ENCODE measurements around the gene UBAP2. TPM values are rescaled to one million over a fixed set of nuclear protein-coding genes. Genes with fewer than 3 reads are reported as not detected.
"Not testable (repeated sequence)": the region's sequence is repeated elsewhere in the genome, so short reads cannot be mapped to it uniquely, and the experiment has no call there.

Gene UBAP2
- total RNA-seq, 5 donors from 2014 or later (not counting 1 experiment from before 2014, with no cell fraction given): 32.9 to 38.1 (median 36.7) TPM

DNA sequence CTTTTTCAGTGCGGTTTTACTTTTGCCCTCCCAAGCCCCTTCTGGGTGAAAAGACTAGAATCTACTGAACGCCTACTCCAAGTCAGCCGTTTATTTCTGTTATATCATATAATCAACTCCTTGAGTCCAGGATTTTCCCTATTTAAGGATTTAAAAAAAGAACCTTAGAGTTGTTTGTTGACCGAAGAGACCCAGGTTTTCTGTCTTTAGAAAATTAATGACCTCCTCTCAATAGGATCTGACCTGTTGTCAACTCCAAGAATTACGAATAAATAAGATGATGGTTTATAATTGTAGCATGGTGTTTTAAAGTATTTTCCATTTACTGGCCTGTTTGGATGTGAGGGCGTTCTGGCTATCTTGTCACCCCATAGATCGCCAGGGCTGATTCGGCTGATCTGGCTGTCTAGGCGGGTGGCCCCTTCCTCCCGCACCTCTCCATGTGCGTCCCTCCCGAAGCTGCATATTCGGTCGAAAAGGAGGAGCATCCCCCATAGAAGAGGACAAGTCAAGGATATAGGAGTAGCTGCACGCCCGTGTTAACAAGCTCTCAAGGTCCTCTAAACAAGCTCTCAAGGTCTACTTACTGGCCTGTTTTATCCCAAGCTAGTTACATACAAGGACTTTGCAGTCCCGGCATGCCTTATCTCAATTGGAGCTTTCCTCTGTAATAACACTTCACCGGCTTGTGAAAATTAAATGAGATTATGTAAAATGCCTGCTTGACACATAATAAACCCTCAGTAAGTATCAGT, 1.1 kb upstream of the UBAP2 start:
- Mint-ChIP-seq H3K9me3 (no peaks in the 10 kb centered on the region), H3K4me1 (peaks cover 25 to 36% (median 34%) of the 10 kb centered on the region in 3 donors), H3K27me3 (peaks cover 0 to 2% of the 10 kb centered on the region in 2 donors), H3K4me3 (peak overlapping the region; percentile 97 to 99 (median 97)), H3K27ac (peak overlapping the region; percentile 99 to 100), H3K36me3 (peaks cover 3% of the 10 kb centered on the region)
- no peaks in the 10 kb centered on the region for H3K27me3 ChIP-seq (replicated peaks in 1 of 2; ENCODE audit: control insufficient read depth in 2 of 2, extremely low read depth in 1 of 2, insufficient read depth in 2 of 2, low read length in 1 of 2)
- CTCF ChIA-PET: interaction anchor here (0.6 to 1.4 kb wide), 4 partner anchors 20 to 108 kb away, joined by 3 to 12 read pairs (median 6); no protein-coding TSS in a partner anchor
- no peak for ATAC-seq (replicated peaks in 1 of 4)
- POLR2A ChIA-PET: interaction anchor here (0.5 to 0.6 kb wide), 4 partner anchors 37 to 122 kb away, joined by 3 to 8 read pairs (median 4); no protein-coding TSS in a partner anchor
- H3K9me3 ChIP-seq: no peaks in the 10 kb centered on the region
- H3K27ac ChIP-seq (ENCODE audit: low read length): peak overlapping the region; percentile 88
- peak in 1 of 35 experiments; percentile 14 for DNase-seq
- 100% methylated on average over 3 of the region's 18 CpGs for WGBS (ENCODE audit: insufficient coverage)
- H3K4me1 ChIP-seq (ENCODE audit: control insufficient read depth in 1 of 2, extremely low read depth in 1 of 2, insufficient read depth in 2 of 2, low read length in 2 of 2): peaks cover 18 to 21% of the 10 kb centered on the region in 2 experiments
- peak overlapping the region; percentile 90 to 92 for H3K4me3 ChIP-seq (ENCODE audit: control insufficient read depth in 1 of 2, extremely low read depth in 1 of 2, low read length in 1 of 2)
- no peaks in the 10 kb centered on the region for H3K36me3 ChIP-seq (ENCODE audit: control insufficient read depth in 2 of 2, extremely low read depth in 1 of 2, insufficient read depth in 1 of 2, low read length in 1 of 2)

DNA sequence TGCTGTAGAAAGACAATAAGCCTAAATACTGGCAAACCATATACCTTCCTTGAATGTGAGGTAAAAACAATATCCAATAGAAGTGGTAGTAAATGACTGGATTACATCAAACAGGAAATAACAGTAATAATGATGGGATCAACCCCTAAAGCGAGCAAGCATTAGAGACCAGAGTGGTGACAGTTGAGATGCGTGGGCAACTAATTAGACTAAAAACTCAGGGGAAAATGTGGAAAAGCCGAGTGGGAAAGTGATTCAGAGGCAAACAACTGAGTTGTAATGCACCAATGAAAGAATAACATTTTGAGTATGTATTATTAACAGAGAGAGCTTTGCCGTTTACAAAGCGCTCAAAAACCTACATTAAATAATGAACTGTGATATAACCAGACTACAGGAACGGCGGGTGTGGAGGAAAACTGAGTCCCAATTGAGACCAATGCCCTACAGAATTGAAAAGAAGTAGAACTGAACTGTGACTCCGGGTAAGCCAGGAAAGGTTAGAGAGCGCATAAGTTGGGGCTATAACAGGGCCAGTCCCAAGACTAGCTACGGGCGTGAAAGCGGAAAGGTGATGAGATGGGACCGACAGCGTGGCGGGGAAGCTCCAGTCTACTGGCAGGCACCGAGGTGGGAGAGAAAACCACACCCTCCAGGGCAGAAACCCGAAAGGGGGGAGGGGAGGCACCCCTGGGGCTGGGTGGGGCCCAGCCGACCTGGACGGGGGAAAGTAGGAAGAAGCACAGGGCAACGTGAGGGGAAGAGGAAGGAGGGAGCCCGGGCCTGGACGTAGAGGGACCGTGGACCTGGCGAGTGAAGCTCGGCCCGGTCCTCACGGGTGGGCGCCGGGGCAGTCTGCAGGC, 592 bp downstream of the UBAP2 start:
- Histone ChIP-seq H3K36me3 (ENCODE audit: control insufficient read depth in 2 of 2, extremely low read depth in 1 of 2, insufficient read depth in 1 of 2, low read length in 1 of 2) (no peaks in the 10 kb centered on the region), H3K27me3 (replicated peaks in 1 of 2; ENCODE audit: control insufficient read depth in 2 of 2, extremely low read depth in 1 of 2, insufficient read depth in 2 of 2, low read length in 1 of 2) (no peaks in the 10 kb centered on the region), H3K4me1 (ENCODE audit: control insufficient read depth in 1 of 2, extremely low read depth in 1 of 2, insufficient read depth in 2 of 2, low read length in 2 of 2) (peaks cover 18 to 21% of the 10 kb centered on the region in 2 experiments), H3K27ac (ENCODE audit: low read length) (peak overlapping the region; percentile 88), H3K9me3 (no peaks in the 10 kb centered on the region), H3K4me3 (ENCODE audit: control insufficient read depth in 1 of 2, extremely low read depth in 1 of 2, low read length in 1 of 2) (peak overlapping the region; percentile 90 to 92)
- Mint-ChIP-seq H3K36me3 (peaks cover 3% of the 10 kb centered on the region), H3K27me3 (peaks cover 0 to 2% of the 10 kb centered on the region in 2 donors), H3K4me1 (peaks cover 25 to 36% (median 34%) of the 10 kb centered on the region in 3 donors), H3K9me3 (no peaks in the 10 kb centered on the region), H3K4me3 (peak overlapping the region; percentile 97 to 99 (median 97)), H3K27ac (peak overlapping the region; percentile 99 to 100)
- CTCF ChIA-PET: interaction anchor here in 1 of 2 donors (0.5 to 0.6 kb wide), 2 partner anchors 38 to 148 kb away, joined by 5 to 10 read pairs; no protein-coding TSS in a partner anchor
- DNase-seq: peak in 31 of 35 experiments; percentile 4 to 55 (median 20)
- POLR2A ChIA-PET: interaction anchor here (0.6 to 0.8 kb wide), 4 partner anchors 10 to 1114 kb away, joined by 3 to 12 read pairs (median 4); partner anchors contain the start of gene UNC13B (in 1 of the 2)
- WGBS (ENCODE audit: insufficient coverage): 0% methylated on average over 15 of the region's 29 CpGs
- ATAC-seq (replicated peaks in 1 of 4): peak; percentile 5 to 20 (median 11)

DNA sequence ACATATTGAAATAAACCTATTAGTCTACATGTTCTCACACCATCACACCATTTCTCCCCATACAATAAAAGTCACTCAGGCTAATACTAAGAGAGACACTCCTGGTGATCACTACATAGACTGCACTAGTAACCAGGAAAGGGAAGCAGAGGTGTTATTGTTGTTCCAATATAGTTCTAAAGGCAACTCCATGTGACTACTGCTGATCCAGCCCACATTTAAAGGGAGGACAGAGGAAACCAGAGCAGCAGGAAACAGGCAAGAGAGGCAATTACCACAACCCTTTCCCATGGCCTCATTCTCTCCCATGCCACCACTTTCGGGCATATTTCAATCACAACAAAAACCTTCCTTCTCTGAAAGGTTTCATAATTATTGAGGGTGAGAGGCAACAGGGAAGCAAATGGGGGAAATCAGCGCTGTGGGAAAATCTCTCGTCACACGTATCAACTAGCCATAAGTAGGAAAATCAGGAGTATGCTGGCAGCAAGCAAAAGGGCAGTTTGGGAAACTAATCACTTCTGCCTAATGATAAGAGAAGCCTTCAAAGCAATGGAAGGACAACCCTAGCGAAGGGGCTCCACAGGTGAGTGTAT, 1.8 kb downstream of the UBAP2 start:
- Mint-ChIP-seq H3K4me3 (peak overlapping the region; percentile 97 to 99 (median 97)), H3K4me1 (peaks cover 29 to 39% (median 34%) of the 10 kb centered on the region in 3 donors), H3K36me3 (peaks cover 3% of the 10 kb centered on the region), H3K9me3 (no peaks in the 10 kb centered on the region), H3K27me3 (peaks cover 0 to 2% of the 10 kb centered on the region in 2 donors), H3K27ac (peak overlapping the region; percentile 19 to 48)
- DNase-seq (peak in 1 of 35 experiments; percentile 20), ATAC-seq (replicated peaks in 1 of 4) (no peak)
- peaks cover 0 to 3% of the 10 kb centered on the region in 2 donors for H3K36me3 ChIP-seq (ENCODE audit: control insufficient read depth in 2 of 2, extremely low read depth in 1 of 2, insufficient read depth in 1 of 2, low read length in 1 of 2)
- H3K27me3 ChIP-seq (replicated peaks in 1 of 2; ENCODE audit: control insufficient read depth in 2 of 2, extremely low read depth in 1 of 2, insufficient read depth in 2 of 2, low read length in 1 of 2): no peaks in the 10 kb centered on the region
- 40% methylated on average over 1 of the region's 5 CpGs for whole genome bisulfite sequencing (ENCODE audit: insufficient coverage)
- ChIA-PET POLR2A (no interaction called here), CTCF (interaction anchor here in 1 of 2 donors (0.5 kb wide), 1 partner anchor 233 kb away, joined by 5 read pairs; no protein-coding TSS in a partner anchor)
- no peak overlapping the region for H3K27ac ChIP-seq (ENCODE audit: low read length)
- H3K9me3 ChIP-seq: no peaks in the 10 kb centered on the region
- no peak overlapping the region for H3K4me3 ChIP-seq (ENCODE audit: control insufficient read depth in 1 of 2, extremely low read depth in 1 of 2, low read length in 1 of 2)
- peaks cover 18 to 21% of the 10 kb centered on the region in 2 experiments for H3K4me1 ChIP-seq (ENCODE audit: control insufficient read depth in 1 of 2, extremely low read depth in 1 of 2, insufficient read depth in 2 of 2, low read length in 2 of 2)

DNA sequence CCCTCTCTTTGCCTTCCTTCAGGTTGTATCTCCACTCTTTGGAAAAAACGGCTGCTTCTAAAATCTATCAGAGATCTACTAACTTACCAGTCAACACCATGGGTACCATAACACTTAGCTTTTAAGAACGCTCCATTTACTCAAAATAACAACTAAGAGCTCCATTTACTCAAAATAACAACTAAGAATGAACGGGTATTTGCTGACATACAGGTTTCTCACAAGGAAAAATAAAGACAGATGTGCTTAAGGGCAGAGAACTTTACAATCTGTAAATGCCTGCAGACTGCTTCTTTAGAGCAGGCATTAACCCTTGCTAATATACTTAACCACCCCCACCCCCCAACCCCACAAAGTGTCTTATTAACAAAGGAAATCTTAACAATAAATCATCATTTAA, 2.8 kb downstream of the UBAP2 start:
- Histone ChIP-seq H3K27me3 (replicated peaks in 1 of 2; ENCODE audit: control insufficient read depth in 2 of 2, extremely low read depth in 1 of 2, insufficient read depth in 2 of 2, low read length in 1 of 2) (no peaks in the 10 kb centered on the region), H3K36me3 (ENCODE audit: control insufficient read depth in 2 of 2, extremely low read depth in 1 of 2, insufficient read depth in 1 of 2, low read length in 1 of 2) (peaks cover 0 to 3% of the 10 kb centered on the region in 2 donors), H3K4me1 (ENCODE audit: control insufficient read depth in 1 of 2, extremely low read depth in 1 of 2, insufficient read depth in 2 of 2, low read length in 2 of 2) (peaks cover 18 to 21% of the 10 kb centered on the region in 2 experiments), H3K27ac (ENCODE audit: low read length) (no peak overlapping the region), H3K9me3 (no peaks in the 10 kb centered on the region), H3K4me3 (ENCODE audit: control insufficient read depth in 1 of 2, extremely low read depth in 1 of 2, low read length in 1 of 2) (no peak overlapping the region)
- Mint-ChIP-seq H3K27me3 (peaks cover 0 to 2% of the 10 kb centered on the region in 2 donors), H3K4me1 (peaks cover 29 to 39% (median 34%) of the 10 kb centered on the region in 3 donors), H3K4me3 (peak overlapping the region in 1 of 3 donors; percentile 2), H3K36me3 (peaks cover 3% of the 10 kb centered on the region), H3K27ac (no peak overlapping the region), H3K9me3 (no peaks in the 10 kb centered on the region)
- CTCF ChIA-PET: no interaction called here
- POLR2A ChIA-PET: interaction anchor here in 1 of 2 donors (0.6 kb wide), 1 partner anchor 31 kb away, joined by 3 read pairs; no protein-coding TSS in a partner anchor
- DNase-seq (no peak), ATAC-seq (replicated peaks in 1 of 4) (no peak)
- 70% methylated on average over 3 of the region's 3 CpGs for WGBS (ENCODE audit: insufficient coverage)

DNA sequence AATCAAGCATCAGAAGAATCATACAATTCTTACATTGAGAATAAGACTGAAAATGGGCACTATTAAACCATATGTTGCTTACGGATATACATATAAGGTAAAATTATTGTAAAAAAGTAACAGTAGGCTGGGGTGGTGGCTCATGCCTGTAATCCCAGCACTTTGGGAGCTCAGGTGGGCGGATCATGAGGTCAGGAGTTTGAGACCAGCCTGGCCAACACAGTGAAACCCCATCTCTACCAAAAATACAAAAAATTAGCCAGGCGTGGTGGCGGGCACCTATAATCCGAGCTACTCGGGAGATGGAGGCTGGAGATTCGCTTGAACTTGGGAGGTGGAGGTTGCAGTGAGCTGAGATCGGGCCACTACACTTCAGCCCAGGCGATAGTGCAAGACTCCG, 6.6 kb downstream of the UBAP2 start:
- not testable (repeated sequence) for DNase-seq; H3K4me3 ChIP-seq (ENCODE audit: control insufficient read depth in 1 of 2, extremely low read depth in 1 of 2, low read length in 1 of 2); H3K27me3 ChIP-seq (replicated peaks in 1 of 2; ENCODE audit: control insufficient read depth in 2 of 2, extremely low read depth in 1 of 2, insufficient read depth in 2 of 2, low read length in 1 of 2); H3K9me3 Mint-ChIP-seq; H3K36me3 Mint-ChIP-seq; H3K4me3 Mint-ChIP-seq; H3K36me3 ChIP-seq (ENCODE audit: control insufficient read depth in 2 of 2, extremely low read depth in 1 of 2, insufficient read depth in 1 of 2, low read length in 1 of 2); ATAC-seq (replicated peaks in 1 of 4); H3K27ac ChIP-seq (ENCODE audit: low read length); H3K27ac Mint-ChIP-seq; H3K4me1 ChIP-seq (ENCODE audit: control insufficient read depth in 1 of 2, extremely low read depth in 1 of 2, insufficient read depth in 2 of 2, low read length in 2 of 2); H3K27me3 Mint-ChIP-seq; H3K9me3 ChIP-seq
- ChIA-PET CTCF (interaction anchor here (0.6 to 0.7 kb wide), 2 partner anchors 126 to 313 kb away, joined by 5 to 6 read pairs; no protein-coding TSS in a partner anchor), POLR2A (interaction anchor here in 1 of 2 donors (0.7 kb wide), 1 partner anchor 138 kb away, joined by 8 read pairs; no protein-coding TSS in a partner anchor)
- H3K4me1 Mint-ChIP-seq: peaks cover 15 to 18% (median 17%) of the 10 kb centered on the region in 3 donors
- 100% methylated on average over 1 of the region's 10 CpGs for WGBS (ENCODE audit: insufficient coverage)

Measured in T-cell (primary cell).